ENCODE data around the gene NAA35.

DNA sequence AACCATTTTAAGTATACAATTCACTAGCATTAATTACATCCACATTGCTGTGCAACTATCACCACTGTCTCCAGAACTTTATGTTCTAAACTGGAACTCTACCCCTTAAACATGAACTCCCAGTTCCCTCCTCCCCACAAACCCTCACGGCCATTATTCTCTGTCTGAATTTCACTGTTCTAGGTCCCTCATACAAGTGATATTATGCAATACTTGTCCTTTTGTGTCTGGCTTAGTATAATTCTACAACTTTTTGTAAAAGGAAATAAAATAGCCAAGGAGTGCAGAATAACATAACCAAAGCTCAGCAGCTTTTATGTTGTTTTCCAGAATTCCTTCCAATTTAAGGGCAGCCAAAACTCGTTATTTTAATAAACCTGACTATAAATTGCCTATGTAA, 53.2 kb downstream of the NAA35 start:
- no peak for TF ChIP-seq POLR2A (IDR thresholded peaks at IDR 0.05)
- TF ChIP-seq, protein P1, sequence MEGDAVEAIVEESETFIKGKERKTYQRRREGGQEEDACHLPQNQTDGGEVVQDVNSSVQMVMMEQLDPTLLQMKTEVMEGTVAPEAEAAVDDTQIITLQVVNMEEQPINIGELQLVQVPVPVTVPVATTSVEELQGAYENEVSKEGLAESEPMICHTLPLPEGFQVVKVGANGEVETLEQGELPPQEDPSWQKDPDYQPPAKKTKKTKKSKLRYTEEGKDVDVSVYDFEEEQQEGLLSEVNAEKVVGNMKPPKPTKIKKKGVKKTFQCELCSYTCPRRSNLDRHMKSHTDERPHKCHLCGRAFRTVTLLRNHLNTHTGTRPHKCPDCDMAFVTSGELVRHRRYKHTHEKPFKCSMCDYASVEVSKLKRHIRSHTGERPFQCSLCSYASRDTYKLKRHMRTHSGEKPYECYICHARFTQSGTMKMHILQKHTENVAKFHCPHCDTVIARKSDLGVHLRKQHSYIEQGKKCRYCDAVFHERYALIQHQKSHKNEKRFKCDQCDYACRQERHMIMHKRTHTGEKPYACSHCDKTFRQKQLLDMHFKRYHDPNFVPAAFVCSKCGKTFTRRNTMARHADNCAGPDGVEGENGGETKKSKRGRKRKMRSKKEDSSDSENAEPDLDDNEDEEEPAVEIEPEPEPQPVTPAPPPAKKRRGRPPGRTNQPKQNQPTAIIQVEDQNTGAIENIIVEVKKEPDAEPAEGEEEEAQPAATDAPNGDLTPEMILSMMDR (IDR thresholded peaks at IDR 0.05), result no peak
